SU-DHL-6 (cell line): ENCODE data around the gene GSG1L2.

Source experiments
- H2AFZ ChIP-seq: fragments of 200-600 bp; sonication (generic); 2 replicates; pipeline ENCODE4 v1.6.1; 2014; ENCODE audit warnings: low read depth, mild to moderate bottlenecking, moderate library complexity, mixed read lengths, antibody characterized with exemption, low read length; ENCODE audit not compliant: severe bottlenecking
- H3F3A ChIP-seq: fragments of 200-600 bp; shearing (Covaris generic); 2 replicates; pipeline ENCODE4 v1.6.0; 2016; ENCODE audit warnings: antibody characterized with exemption, mild to moderate bottlenecking; ENCODE audit not compliant: insufficient read depth
- H3K27ac ChIP-seq: fragments of 200-600 bp; sonication (generic); 2 replicates; pipeline ENCODE4 v1.5.1; 2016; ENCODE audit warnings: low read depth, mild to moderate bottlenecking, low read length, moderate library complexity, mixed read lengths
- H3K27me3 ChIP-seq: fragments of 200-600 bp; sonication (generic), shearing (Covaris generic); 2 replicates; pipeline ENCODE4 v1.6.0; 2014; ENCODE audit warnings: mild to moderate bottlenecking, low read length
- H3K36me3 ChIP-seq: fragments of 200-600 bp; sonication (generic); 2 replicates; pipeline ENCODE4 v1.6.1; 2014; ENCODE audit warnings: mild to moderate bottlenecking, low read length, mixed read lengths
- H3K4me2 ChIP-seq: fragments of 300-600, 200-600 bp; shearing (Covaris generic), sonication (generic); 2 replicates; pipeline ENCODE4 v1.6.0; 2014; ENCODE audit warnings: low read length, low read depth, mild to moderate bottlenecking; ENCODE audit not compliant: poor library complexity, severe bottlenecking
- H3K4me3 ChIP-seq: fragments of 200-600 bp; sonication (generic); 2 replicates; pipeline ENCODE4 v1.5.1; 2014; ENCODE audit warnings: antibody characterized with exemption, low read length, mild to moderate bottlenecking, mixed read lengths; ENCODE audit not compliant: insufficient read depth, poor library complexity, severe bottlenecking
- H3K79me2 ChIP-seq: fragments of 200-600 bp; sonication (generic); 2 replicates; pipeline ENCODE4 v1.6.1; 2014; ENCODE audit warnings: mild to moderate bottlenecking, low read length, moderate library complexity; ENCODE audit not compliant: insufficient read depth
- H3K9ac ChIP-seq: fragments of 200-600 bp; sonication (generic); 2 replicates; pipeline ENCODE4 v1.7.0; 2014; ENCODE audit warnings: mild to moderate bottlenecking, low read length
- H3K9me2 ChIP-seq: fragments of 200-600 bp; sonication (generic); replicated peaks from 2 replicates; pipeline ENCODE4 v1.6.1; 2014; ENCODE audit warnings: low read length; ENCODE audit not compliant: insufficient read depth
- H3K9me3 ChIP-seq: fragments of 200-600 bp; sonication (generic); 2 replicates; pipeline ENCODE4 v1.6.1; 2014; ENCODE audit warnings: low read length, mixed read lengths; ENCODE audit not compliant: insufficient read depth
- H4K20me1 ChIP-seq: fragments of 200-600 bp; sonication (generic); 2 replicates; pipeline ENCODE4 v1.6.1; 2014; ENCODE audit warnings: low read depth, mild to moderate bottlenecking, antibody characterized with exemption, low read length, moderate library complexity, mixed read lengths
- CTCF ChIP-seq: fragments of 200-600 bp; sonication (generic); IDR thresholded peaks from one replicate; pipeline ENCODE4 v1.5.1; 2017; ENCODE audit warnings: antibody characterized with exemption, mild to moderate bottlenecking, low read length, moderate library complexity; ENCODE audit not compliant: insufficient read depth, poor library complexity, severe bottlenecking
- EZH2phosphoT487 ChIP-seq: fragments of 200-600 bp; sonication (generic), shearing (Covaris generic); conservative IDR thresholded peaks from 2 replicates; pipeline ENCODE4 v1.6.1; 2018; ENCODE audit warnings: mild to moderate bottlenecking, antibody characterized with exemption, low read length, moderate library complexity, mixed read lengths

GSG1L2 gene

GRCh38 chr17:9810100-9810949, 11.6 kb downstream of the GSG1L2 start:
- H3K36me3 ChIP-seq, result no peaks in the 10 kb centered on the region
- H3K9me2 ChIP-seq, result no peaks in the 10 kb centered on the region
- no peaks in the 10 kb centered on the region for H4K20me1 ChIP-seq
- H3K4me2 ChIP-seq, result no peak overlapping the region
- H3K27me3 ChIP-seq, result no peaks in the 10 kb centered on the region
- H3K4me3 ChIP-seq, result no peak overlapping the region
- H2AFZ ChIP-seq, result no peak overlapping the region
- H3K79me2 ChIP-seq, result no peaks in the 10 kb centered on the region
- H3K9ac ChIP-seq, result no peak overlapping the region
- H3K27ac ChIP-seq, result no peak overlapping the region
- H3K9me3 ChIP-seq, result no peaks in the 10 kb centered on the region
- TF ChIP-seq EZH2phosphoT487 (no peak), CTCF (no peak)
- H3F3A ChIP-seq, result no peaks in the 10 kb centered on the region

GRCh38 chr17:9809409-9809808, 12.5 kb downstream of the GSG1L2 start:
- Histone ChIP-seq H3K79me2 (no peaks in the 10 kb centered on the region), H3K27ac (no peak overlapping the region), H2AFZ (no peak overlapping the region), H3K4me2 (no peak overlapping the region), H3K27me3 (no peaks in the 10 kb centered on the region), H3K36me3 (no peaks in the 10 kb centered on the region), H3F3A (no peaks in the 10 kb centered on the region), H4K20me1 (no peaks in the 10 kb centered on the region), H3K9me3 (no peaks in the 10 kb centered on the region), H3K9me2 (no peaks in the 10 kb centered on the region), H3K9ac (no peak overlapping the region), H3K4me3 (no peak overlapping the region)
- no peak for TF ChIP-seq EZH2phosphoT487

GRCh38 chr17:9806699-9807098, 15.2 kb downstream of the GSG1L2 start:
- Histone ChIP-seq H3K9me2 (no peaks in the 10 kb centered on the region), H3K4me2 (no peak overlapping the region), H3K4me3 (no peak overlapping the region), H4K20me1 (no peaks in the 10 kb centered on the region), H3F3A (no peaks in the 10 kb centered on the region), H3K9me3 (no peaks in the 10 kb centered on the region), H3K27ac (no peak overlapping the region), H3K9ac (no peak overlapping the region), H3K79me2 (no peaks in the 10 kb centered on the region), H3K36me3 (no peaks in the 10 kb centered on the region), H2AFZ (no peak overlapping the region), H3K27me3 (no peaks in the 10 kb centered on the region)
- TF ChIP-seq CTCF (no peak), EZH2phosphoT487 (no peak)

GRCh38 chr17:9805769-9806168, 16.1 kb downstream of the GSG1L2 start:
- no peaks in the 10 kb centered on the region for H3K79me2 ChIP-seq
- H3K36me3 ChIP-seq, result no peaks in the 10 kb centered on the region
- no peak overlapping the region for H3K27ac ChIP-seq
- H3K9me2 ChIP-seq, result no peaks in the 10 kb centered on the region
- H3K9me3 ChIP-seq, result no peaks in the 10 kb centered on the region
- H4K20me1 ChIP-seq, result no peaks in the 10 kb centered on the region
- no peak overlapping the region for H3K4me3 ChIP-seq
- H3F3A ChIP-seq, result no peaks in the 10 kb centered on the region
- H3K27me3 ChIP-seq, result no peaks in the 10 kb centered on the region
- no peak overlapping the region for H3K9ac ChIP-seq
- H3K4me2 ChIP-seq, result no peak overlapping the region
- no peak overlapping the region for H2AFZ ChIP-seq
- no peak for TF ChIP-seq EZH2phosphoT487
- no peak for TF ChIP-seq CTCF
